ENCODE data around the gene KPNA3. TPM values are rescaled to one million over a fixed set of nuclear protein-coding genes. Genes with fewer than 3 reads are reported as not detected.

Gene KPNA3
- total RNA-seq, 1 experiment from 2014 or later = 23.1 TPM

DNA sequence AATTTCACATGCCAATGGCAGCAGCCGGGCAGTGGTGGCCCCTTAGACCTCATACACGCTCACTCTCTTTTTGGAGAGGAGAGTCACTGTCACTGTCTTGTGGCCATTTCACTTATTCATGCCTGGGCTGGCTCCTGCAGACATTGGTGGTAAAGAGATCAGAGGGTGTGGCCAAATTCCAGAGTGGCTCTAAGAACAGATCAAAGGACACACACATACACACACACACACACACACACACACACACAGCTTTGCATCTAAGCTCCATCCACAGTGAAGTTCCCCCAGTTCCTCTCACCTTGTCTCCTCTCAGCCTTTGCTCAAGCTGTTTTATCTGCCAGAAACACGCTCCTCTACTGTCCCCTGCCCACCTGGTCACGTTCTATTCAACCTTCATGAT, 46.5 kb upstream of the KPNA3 start:
- BruUV-seq (replicated peaks) = no TSS peak
- H3K4me1 Mint-ChIP-seq (ENCODE audit: low read depth, unreplicated experiment) = no peaks in the 10 kb centered on the region
- no peaks in the 10 kb centered on the region for H3K36me3 Mint-ChIP-seq (ENCODE audit: insufficient read depth, unreplicated experiment)
- DNase-seq = no peak
- no peaks in the 10 kb centered on the region for H3K27me3 Mint-ChIP-seq (ENCODE audit: unreplicated experiment)
- no peaks in the 10 kb centered on the region for H3K9me3 Mint-ChIP-seq (ENCODE audit: low read depth, unreplicated experiment)
- CTCF ChIA-PET = interaction anchor here (0.6 to 0.7 kb wide), 2 partner anchors 59 to 519 kb away, joined by 3 read pairs; no protein-coding TSS in a partner anchor
- H3K4me3 Mint-ChIP-seq (ENCODE audit: low read depth, unreplicated experiment) = no peak overlapping the region
- intact Hi-C loops (cut with micrococcal nuclease; ENCODE audit: unreplicated experiment) = no loop called here
- no peak overlapping the region for H3K27ac Mint-ChIP-seq (ENCODE audit: unreplicated experiment)
- TF ChIP-seq, protein P1, sequence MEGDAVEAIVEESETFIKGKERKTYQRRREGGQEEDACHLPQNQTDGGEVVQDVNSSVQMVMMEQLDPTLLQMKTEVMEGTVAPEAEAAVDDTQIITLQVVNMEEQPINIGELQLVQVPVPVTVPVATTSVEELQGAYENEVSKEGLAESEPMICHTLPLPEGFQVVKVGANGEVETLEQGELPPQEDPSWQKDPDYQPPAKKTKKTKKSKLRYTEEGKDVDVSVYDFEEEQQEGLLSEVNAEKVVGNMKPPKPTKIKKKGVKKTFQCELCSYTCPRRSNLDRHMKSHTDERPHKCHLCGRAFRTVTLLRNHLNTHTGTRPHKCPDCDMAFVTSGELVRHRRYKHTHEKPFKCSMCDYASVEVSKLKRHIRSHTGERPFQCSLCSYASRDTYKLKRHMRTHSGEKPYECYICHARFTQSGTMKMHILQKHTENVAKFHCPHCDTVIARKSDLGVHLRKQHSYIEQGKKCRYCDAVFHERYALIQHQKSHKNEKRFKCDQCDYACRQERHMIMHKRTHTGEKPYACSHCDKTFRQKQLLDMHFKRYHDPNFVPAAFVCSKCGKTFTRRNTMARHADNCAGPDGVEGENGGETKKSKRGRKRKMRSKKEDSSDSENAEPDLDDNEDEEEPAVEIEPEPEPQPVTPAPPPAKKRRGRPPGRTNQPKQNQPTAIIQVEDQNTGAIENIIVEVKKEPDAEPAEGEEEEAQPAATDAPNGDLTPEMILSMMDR (IDR thresholded peaks at IDR 0.05; ENCODE audit: unreplicated experiment) = no peak

DNA sequence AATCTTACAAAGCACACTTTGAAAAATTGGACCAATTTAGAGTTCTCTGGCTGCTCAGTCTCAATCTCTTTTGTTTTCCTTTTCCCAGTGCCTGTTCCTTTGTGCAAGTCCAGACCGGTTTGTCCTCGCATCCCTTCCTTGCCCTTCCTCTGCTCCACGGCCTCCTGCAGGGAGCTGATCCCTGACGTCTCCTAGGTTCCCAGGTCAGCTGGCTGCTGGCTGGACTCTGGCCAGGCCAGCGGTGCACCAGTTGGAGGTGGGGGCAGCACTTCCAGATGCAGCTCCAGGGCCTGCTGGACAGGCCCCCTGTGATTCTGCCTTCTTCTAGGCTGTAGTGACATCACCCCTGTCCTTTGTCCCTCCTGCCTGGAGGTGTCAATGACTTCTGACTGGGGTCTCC, 44.0 kb upstream of the KPNA3 start:
- no peaks in the 10 kb centered on the region for H3K36me3 Mint-ChIP-seq (ENCODE audit: insufficient read depth, unreplicated experiment)
- H3K9me3 Mint-ChIP-seq (ENCODE audit: low read depth, unreplicated experiment) = no peaks in the 10 kb centered on the region
- no TSS peak for BruUV-seq (replicated peaks)
- H3K27me3 Mint-ChIP-seq (ENCODE audit: unreplicated experiment) = no peaks in the 10 kb centered on the region
- DNase-seq = no peak
- H3K27ac Mint-ChIP-seq (ENCODE audit: unreplicated experiment) = no peak overlapping the region
- H3K4me3 Mint-ChIP-seq (ENCODE audit: low read depth, unreplicated experiment) = no peak overlapping the region
- H3K4me1 Mint-ChIP-seq (ENCODE audit: low read depth, unreplicated experiment) = no peaks in the 10 kb centered on the region
- intact Hi-C loops (cut with micrococcal nuclease; ENCODE audit: unreplicated experiment) = no loop called here
- CTCF ChIA-PET = no interaction called here
- TF ChIP-seq, protein P1 (IDR thresholded peaks at IDR 0.05; ENCODE audit: unreplicated experiment) = no peak

DNA sequence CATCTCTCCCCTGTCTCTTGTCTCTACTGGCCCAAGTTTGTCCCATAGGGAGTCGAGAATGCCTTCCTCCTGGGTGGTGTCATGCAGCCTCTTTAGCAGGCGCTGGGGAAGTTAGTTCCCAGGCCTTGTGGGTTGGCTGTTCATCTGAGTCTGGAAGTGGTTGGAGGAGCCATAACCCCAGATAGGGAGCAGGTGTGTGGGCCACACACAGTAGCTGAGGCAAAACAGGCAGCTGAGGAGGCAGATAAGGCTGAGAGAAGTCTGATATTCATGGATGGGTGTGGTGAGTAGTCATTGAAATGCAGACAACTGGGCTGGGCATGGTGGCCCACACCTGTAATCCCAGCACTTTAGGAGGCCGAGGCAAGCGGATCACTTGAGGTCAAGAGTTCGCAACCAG, 40.9 kb upstream of the KPNA3 start:
- Mint-ChIP-seq H3K9me3 (ENCODE audit: low read depth, unreplicated experiment) (peaks cover 5% of the 10 kb centered on the region), H3K4me3 (ENCODE audit: low read depth, unreplicated experiment) (no peak overlapping the region), H3K27ac (ENCODE audit: unreplicated experiment) (no peak overlapping the region), H3K27me3 (ENCODE audit: unreplicated experiment) (peaks cover 14% of the 10 kb centered on the region), H3K36me3 (ENCODE audit: insufficient read depth, unreplicated experiment) (no peaks in the 10 kb centered on the region), H3K4me1 (ENCODE audit: low read depth, unreplicated experiment) (no peaks in the 10 kb centered on the region)
- CTCF ChIA-PET = no interaction called here
- no TSS peak for BruUV-seq (replicated peaks)
- DNase-seq = no peak
- intact Hi-C loops (cut with micrococcal nuclease; ENCODE audit: unreplicated experiment) = no loop called here
- TF ChIP-seq, protein P1 (IDR thresholded peaks at IDR 0.05; ENCODE audit: unreplicated experiment) = no peak

DNA sequence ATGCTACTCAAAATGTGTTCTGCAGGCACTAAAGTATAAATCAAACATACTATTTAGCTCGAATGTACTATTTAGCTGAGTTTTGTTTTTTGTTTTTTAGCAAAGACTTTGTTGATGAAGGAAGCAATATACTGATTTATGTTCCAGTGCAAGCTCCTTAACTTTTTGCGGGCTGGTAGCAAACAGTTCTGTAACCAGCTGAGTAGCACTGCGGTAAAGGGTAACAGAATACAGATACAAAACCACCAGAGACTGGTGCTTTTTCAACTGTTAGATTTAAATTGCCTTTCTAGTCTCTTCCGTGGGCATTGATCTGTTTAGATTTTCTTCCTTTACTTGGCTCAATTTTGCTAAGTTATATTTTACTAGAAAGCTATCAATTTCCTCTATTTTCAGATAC, 39.0 kb upstream of the KPNA3 start:
- intact Hi-C loops (cut with micrococcal nuclease; ENCODE audit: unreplicated experiment) = no loop called here
- H3K27me3 Mint-ChIP-seq (ENCODE audit: unreplicated experiment) = peaks cover 14% of the 10 kb centered on the region
- no TSS peak for BruUV-seq (replicated peaks)
- CTCF ChIA-PET = no interaction called here
- no peaks in the 10 kb centered on the region for H3K4me1 Mint-ChIP-seq (ENCODE audit: low read depth, unreplicated experiment)
- H3K4me3 Mint-ChIP-seq (ENCODE audit: low read depth, unreplicated experiment) = no peak overlapping the region
- H3K27ac Mint-ChIP-seq (ENCODE audit: unreplicated experiment) = no peak overlapping the region
- TF ChIP-seq, protein P1 (IDR thresholded peaks at IDR 0.05; ENCODE audit: unreplicated experiment) = no peak
- no peaks in the 10 kb centered on the region for H3K36me3 Mint-ChIP-seq (ENCODE audit: insufficient read depth, unreplicated experiment)
- peaks cover 5% of the 10 kb centered on the region for H3K9me3 Mint-ChIP-seq (ENCODE audit: low read depth, unreplicated experiment)
- no peak for DNase-seq

Data from Calu3 (cell line).